HepG2 (cell line): ENCODE measurements around the gene ACSS3. TPM values are rescaled to one million over a fixed set of nuclear protein-coding genes. Genes with fewer than 3 reads are reported as not detected.

ENCODE experiments used
- ATF1 ChIP-seq: IDR thresholded peaks from 2 replicates; pipeline ENCODE4 v1.6.1; 2016; ENCODE audit warnings: mild to moderate bottlenecking, control low read depth
- ATF7 ChIP-seq, 2 experiments: fragments of 450-650 bp in 1 of 2; sonication (generic) in 1 of 2; formaldehyde crosslinking in 1 of 2; IDR thresholded peaks; 2 replicates each; pipeline versions ENCODE4 v1.4.0 to v1.6.1; 2016 to 2020; ENCODE audit warnings: antibody characterized with exemption in 1 of 2, mild to moderate bottlenecking in 1 of 2, missing genetic modification reagents in 1 of 2
- CHD4 ChIP-seq: fragments of 200-600 bp; sonication (generic); IDR thresholded peaks from 2 replicates; pipeline ENCODE4 v1.7.0; 2017; ENCODE audit warnings: mild to moderate bottlenecking, low read length, borderline replicate concordance
- EP300 ChIP-seq, 3 experiments: sonication (generic) in 1 of 3; formaldehyde crosslinking in 1 of 3; IDR thresholded peaks; 2 replicates each; pipeline versions ENCODE4 v1.5.1 to v1.6.1; 2011 to 2020; ENCODE audit warnings: low read depth in 2 of 3, low read length in 2 of 3, borderline replicate concordance in 1 of 3, improper control_type of control experiment in 1 of 3, mild to moderate bottlenecking in 1 of 3, missing genetic modification reagents in 1 of 3, moderate library complexity in 1 of 3
- HDAC2 ChIP-seq: sonication (generic); formaldehyde crosslinking; IDR thresholded peaks from 2 replicates; pipeline ENCODE4 v1.4.0; 2020; ENCODE audit warnings: missing genetic modification reagents
- HHEX ChIP-seq: IDR thresholded peaks from 2 replicates; pipeline ENCODE4 v1.6.1; 2016; ENCODE audit warnings: control low read depth
- ISL2 ChIP-seq: sonication (generic); formaldehyde crosslinking; IDR thresholded peaks from 2 replicates; pipeline ENCODE4 v1.5.0; 2020; ENCODE audit warnings: missing genetic modification reagents
- KAT8 ChIP-seq: IDR thresholded peaks from 2 replicates; pipeline ENCODE4 v1.6.1; 2016; ENCODE audit warnings: missing genetic modification reagents, missing compliant biosample characterization
- MBD4 ChIP-seq: IDR thresholded peaks from 2 replicates; pipeline ENCODE4 v1.6.1; 2012; ENCODE audit warnings: low read length, inconsistent platforms, borderline replicate concordance
- POGZ ChIP-seq: sonication (generic); formaldehyde crosslinking; IDR thresholded peaks from 2 replicates; pipeline ENCODE4 v1.4.0; 2020; ENCODE audit warnings: mild to moderate bottlenecking, missing genetic modification reagents
- RAD51 ChIP-seq: fragments of 450-650 bp; IDR thresholded peaks from 2 replicates; pipeline ENCODE4 v1.6.1; 2016; ENCODE audit warnings: borderline replicate concordance
- SMAD3 ChIP-seq: sonication (generic); formaldehyde crosslinking; IDR thresholded peaks from 2 replicates; pipeline ENCODE4 v1.4.0; 2020; ENCODE audit warnings: missing genetic modification reagents
- TGIF2 ChIP-seq: IDR thresholded peaks from 2 replicates; pipeline ENCODE4 v1.6.1; 2016; ENCODE audit warnings: control low read depth, missing compliant biosample characterization
- U2AF2 ChIP-seq: fragments of 200-400 bp; formaldehyde crosslinking; IDR thresholded peaks from 2 replicates; pipeline ENCODE4 v1.6.1; 2017; ENCODE audit warnings: low read depth, mild to moderate bottlenecking, low read length
- ZKSCAN8 ChIP-seq: IDR thresholded peaks from 2 replicates; pipeline ENCODE4 v1.6.1; 2016; ENCODE audit warnings: borderline replicate concordance, missing genetic modification reagents, missing compliant biosample characterization
- ZNF557 ChIP-seq: sonication (generic); formaldehyde crosslinking; IDR thresholded peaks from 2 replicates; pipeline ENCODE4 v1.4.0; 2020; ENCODE audit warnings: missing genetic modification reagents
- ZNF781 ChIP-seq: sonication (generic); formaldehyde crosslinking; IDR thresholded peaks from 2 replicates; pipeline ENCODE4 v1.5.1; 2020; ENCODE audit warnings: borderline replicate concordance, mild to moderate bottlenecking, missing genetic modification reagents; ENCODE audit errors: not compliant biosample characterization
- ZNF841 ChIP-seq: sonication (generic); formaldehyde crosslinking; IDR thresholded peaks from 2 replicates; pipeline ENCODE4 v1.8.1; 2023; ENCODE audit warnings: missing genetic modification reagents, borderline replicate concordance
- polyA plus RNA-seq, 8 experiments: library from polyadenylated mRNA; depleted of rRNA in 3 of 8; stranded (reverse) in 7 of 8; unstranded in 1 of 8; fragments of >200 nt; fragmentation: Illumina TruSeq in 4 of 8; extraction: Trizol in 4 of 8; gene quantifications; 2 replicates each; pipeline versions ENCODE4 v1.2.1 to v1.2.3, GENCODE V29; 2011 to 2016; ENCODE audit warnings: low read depth in 4 of 8, missing spikeins in 1 of 8, mixed read lengths in 1 of 8; ENCODE audit not compliant: insufficient read depth in 1 of 8
- total RNA-seq, 5 experiments: library from RNA; depleted of rRNA; stranded (reverse); fragments of >200 nt; fragmentation: Illumina TruSeq; extraction: Trizol; gene quantifications; 2 replicates each; pipeline ENCODE4 v1.2.3, GENCODE V29; 2016; ENCODE audit warnings: low read depth in 1 of 5
- TF ChIP-seq, protein P1 (sequence below): sonication (generic); formaldehyde crosslinking; IDR thresholded peaks from 2 replicates; pipeline ENCODE4 v1.4.0; 2020; ENCODE audit warnings: mild to moderate bottlenecking, missing genetic modification reagents, borderline replicate concordance
- TF ChIP-seq, protein P2 (sequence below): sonication (generic); formaldehyde crosslinking; IDR thresholded peaks from 2 replicates; pipeline ENCODE4 v1.4.0; 2020; ENCODE audit warnings: missing genetic modification reagents
- TF ChIP-seq, protein P3 (sequence below): sonication (generic); formaldehyde crosslinking; IDR thresholded peaks from 2 replicates; pipeline ENCODE4 v1.8.0; 2022; ENCODE audit warnings: missing genetic modification reagents, mild to moderate bottlenecking, moderate library complexity, borderline replicate concordance

The ACSS3 gene
- total and polyA plus RNA-seq, 2 of the 13 experiments (the other 11 are each of a cell fraction or from before 2014, with no cell fraction given) = 79.5 to 86.3 TPM

DNA sequence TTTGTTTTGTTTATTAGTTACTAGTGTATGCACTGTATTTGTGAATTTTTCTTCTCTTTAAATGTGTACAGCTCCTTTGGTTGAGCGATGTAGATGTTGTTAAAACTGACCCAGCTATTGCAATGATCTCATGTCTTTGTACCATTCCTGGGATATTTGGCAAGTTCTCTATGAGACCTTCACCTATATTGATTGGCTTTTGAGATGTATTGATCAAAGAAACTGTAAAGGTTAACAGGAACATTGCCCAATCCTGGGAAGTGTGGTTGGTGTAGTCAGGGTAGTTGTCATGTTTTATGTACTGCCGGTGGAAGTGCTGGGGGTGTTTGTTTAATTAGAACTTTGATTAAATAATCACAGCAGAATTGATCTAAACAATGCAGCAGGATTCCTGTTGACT, 43.1 kb downstream of the ACSS3 start (continued):
- TF ChIP-seq POGZ (CRISPR knock-in tag) (peak; percentile 95), CHD4 (no peak), ATF1 (CRISPR knock-in tag) (peak; percentile 40; the same call in 1 of the 2 replicates), U2AF2 (no peak), HDAC2 (peak; percentile 77), RAD51 (no peak), HHEX (CRISPR knock-in tag) (no peak), ZKSCAN8 (CRISPR knock-in tag) (no peak), ZNF557 (CRISPR knock-in tag) (no peak), ISL2 (CRISPR knock-in tag) (peak; percentile 77; the same call in 1 of the 2 replicates), EP300 (IDR thresholded peaks at IDR 0.05; ENCODE audit: low read depth in 2 of 2, low read length in 2 of 2) (peak in 1 of 2 experiments; percentile 83; a peak in 2 of 4 replicates), EP300 (CRISPR knock-in tag; IDR thresholded peaks at IDR 0.05; ENCODE audit: borderline replicate concordance) (no peak), ZNF781 (CRISPR knock-in tag) (no peak), KAT8 (CRISPR knock-in tag) (peak; percentile 48; the same call in 1 of the 2 replicates), MBD4 (no peak), ZNF841 (CRISPR knock-in tag) (no peak), SMAD3 (peak; percentile 81; the same call in 1 of the 2 replicates), ATF7 (IDR thresholded peaks at IDR 0.05) (peak; percentile 39; the same call in 1 of the 2 replicates), ATF7 (CRISPR knock-in tag; IDR thresholded peaks at IDR 0.05) (no peak; the same call in 1 of the 2 replicates), TGIF2 (CRISPR knock-in tag) (no peak)
- TF ChIP-seq, protein P1, sequence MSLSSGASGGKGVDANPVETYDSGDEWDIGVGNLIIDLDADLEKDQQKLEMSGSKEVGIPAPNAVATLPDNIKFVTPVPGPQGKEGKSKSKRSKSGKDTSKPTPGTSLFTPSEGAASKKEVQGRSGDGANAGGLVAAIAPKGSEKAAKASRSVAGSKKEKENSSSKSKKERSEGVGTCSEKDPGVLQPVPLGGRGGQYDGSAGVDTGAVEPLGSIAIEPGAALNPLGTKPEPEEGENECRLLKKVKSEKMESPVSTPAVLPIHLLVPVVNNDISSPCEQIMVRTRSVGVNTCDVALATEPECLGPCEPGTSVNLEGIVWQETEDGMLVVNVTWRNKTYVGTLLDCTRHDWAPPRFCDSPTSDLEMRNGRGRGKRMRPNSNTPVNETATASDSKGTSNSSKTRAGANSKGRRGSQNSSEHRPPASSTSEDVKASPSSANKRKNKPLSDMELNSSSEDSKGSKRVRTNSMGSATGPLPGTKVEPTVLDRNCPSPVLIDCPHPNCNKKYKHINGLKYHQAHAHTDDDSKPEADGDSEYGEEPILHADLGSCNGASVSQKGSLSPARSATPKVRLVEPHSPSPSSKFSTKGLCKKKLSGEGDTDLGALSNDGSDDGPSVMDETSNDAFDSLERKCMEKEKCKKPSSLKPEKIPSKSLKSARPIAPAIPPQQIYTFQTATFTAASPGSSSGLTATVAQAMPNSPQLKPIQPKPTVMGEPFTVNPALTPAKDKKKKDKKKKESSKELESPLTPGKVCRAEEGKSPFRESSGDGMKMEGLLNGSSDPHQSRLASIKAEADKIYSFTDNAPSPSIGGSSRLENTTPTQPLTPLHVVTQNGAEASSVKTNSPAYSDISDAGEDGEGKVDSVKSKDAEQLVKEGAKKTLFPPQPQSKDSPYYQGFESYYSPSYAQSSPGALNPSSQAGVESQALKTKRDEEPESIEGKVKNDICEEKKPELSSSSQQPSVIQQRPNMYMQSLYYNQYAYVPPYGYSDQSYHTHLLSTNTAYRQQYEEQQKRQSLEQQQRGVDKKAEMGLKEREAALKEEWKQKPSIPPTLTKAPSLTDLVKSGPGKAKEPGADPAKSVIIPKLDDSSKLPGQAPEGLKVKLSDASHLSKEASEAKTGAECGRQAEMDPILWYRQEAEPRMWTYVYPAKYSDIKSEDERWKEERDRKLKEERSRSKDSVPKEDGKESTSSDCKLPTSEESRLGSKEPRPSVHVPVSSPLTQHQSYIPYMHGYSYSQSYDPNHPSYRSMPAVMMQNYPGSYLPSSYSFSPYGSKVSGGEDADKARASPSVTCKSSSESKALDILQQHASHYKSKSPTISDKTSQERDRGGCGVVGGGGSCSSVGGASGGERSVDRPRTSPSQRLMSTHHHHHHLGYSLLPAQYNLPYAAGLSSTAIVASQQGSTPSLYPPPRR (CRISPR knock-in tag) = peak; percentile 64; the same call in 1 of the 2 replicates
- TF ChIP-seq, protein P2, sequence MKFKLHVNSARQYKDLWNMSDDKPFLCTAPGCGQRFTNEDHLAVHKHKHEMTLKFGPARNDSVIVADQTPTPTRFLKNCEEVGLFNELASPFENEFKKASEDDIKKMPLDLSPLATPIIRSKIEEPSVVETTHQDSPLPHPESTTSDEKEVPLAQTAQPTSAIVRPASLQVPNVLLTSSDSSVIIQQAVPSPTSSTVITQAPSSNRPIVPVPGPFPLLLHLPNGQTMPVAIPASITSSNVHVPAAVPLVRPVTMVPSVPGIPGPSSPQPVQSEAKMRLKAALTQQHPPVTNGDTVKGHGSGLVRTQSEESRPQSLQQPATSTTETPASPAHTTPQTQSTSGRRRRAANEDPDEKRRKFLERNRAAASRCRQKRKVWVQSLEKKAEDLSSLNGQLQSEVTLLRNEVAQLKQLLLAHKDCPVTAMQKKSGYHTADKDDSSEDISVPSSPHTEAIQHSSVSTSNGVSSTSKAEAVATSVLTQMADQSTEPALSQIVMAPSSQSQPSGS = peak; percentile 83
- TF ChIP-seq, protein P3, sequence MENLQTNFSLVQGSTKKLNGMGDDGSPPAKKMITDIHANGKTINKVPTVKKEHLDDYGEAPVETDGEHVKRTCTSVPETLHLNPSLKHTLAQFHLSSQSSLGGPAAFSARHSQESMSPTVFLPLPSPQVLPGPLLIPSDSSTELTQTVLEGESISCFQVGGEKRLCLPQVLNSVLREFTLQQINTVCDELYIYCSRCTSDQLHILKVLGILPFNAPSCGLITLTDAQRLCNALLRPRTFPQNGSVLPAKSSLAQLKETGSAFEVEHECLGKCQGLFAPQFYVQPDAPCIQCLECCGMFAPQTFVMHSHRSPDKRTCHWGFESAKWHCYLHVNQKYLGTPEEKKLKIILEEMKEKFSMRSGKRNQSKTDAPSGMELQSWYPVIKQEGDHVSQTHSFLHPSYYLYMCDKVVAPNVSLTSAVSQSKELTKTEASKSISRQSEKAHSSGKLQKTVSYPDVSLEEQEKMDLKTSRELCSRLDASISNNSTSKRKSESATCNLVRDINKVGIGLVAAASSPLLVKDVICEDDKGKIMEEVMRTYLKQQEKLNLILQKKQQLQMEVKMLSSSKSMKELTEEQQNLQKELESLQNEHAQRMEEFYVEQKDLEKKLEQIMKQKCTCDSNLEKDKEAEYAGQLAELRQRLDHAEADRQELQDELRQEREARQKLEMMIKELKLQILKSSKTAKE (CRISPR knock-in tag) = no peak
